ENCODE results near the gene CDH22. TPM values are rescaled to one million over a fixed set of nuclear protein-coding genes. Genes with fewer than 3 reads are reported as not detected.

Gene CDH22
- total and polyA plus RNA-seq, 10 of the 15 experiments (the other 5 are each of a cell fraction or from before 2014, with no cell fraction given), result not detected

- peaks cover 0 to 1% of the 10 kb centered on the region in 2 experiments; a peak in 3 of 4 replicates for H3K27me3 ChIP-seq (replicated peaks in 1 of 2; ENCODE audit: control insufficient read depth in 2 of 2, insufficient read depth in 2 of 2, low read length in 1 of 2)
- TF ChIP-seq TCF7 (IDR thresholded peaks at IDR 0.05; ENCODE audit: borderline replicate concordance) (no peak), ZBTB33 (IDR thresholded peaks at IDR 0.05) (no peak), USF1 (IDR thresholded peaks at IDR 0.05; ENCODE audit: borderline replicate concordance, extremely low read length, insufficient read depth, low read depth, low read length) (no peak), RFX5 (IDR thresholded peaks at IDR 0.05; ENCODE audit: low read depth, low read length) (no peak)
- no peaks in the 10 kb centered on the region; the same call in 1 of the 2 replicates for H4K20me1 ChIP-seq (ENCODE audit: control insufficient read depth, insufficient read depth)
- H3K9ac ChIP-seq (ENCODE audit: control insufficient read depth, insufficient read depth, low read length), result no peak overlapping the region
- ChIA-PET SMC1A (ENCODE audit: uncharacterized antibody, unreplicated experiment) (no interaction called here), CTCF (no interaction called here), POLR2A (no interaction called here), RAD21 (ENCODE audit: unreplicated experiment) (no interaction called here)
- intact Hi-C loops (cut with micrococcal nuclease; ENCODE audit: unreplicated experiment) (no loop called here), in situ Hi-C loops (cut with MboI) (no loop called here)
- no peak for FAIRE-seq
- 19% methylated on average over 11 of the region's 11 CpGs for WGBS (ENCODE audit: insufficient coverage, insufficient replicate concordance, low lambda C conversion rate, missing lambda C conversion rate)
- H3K27ac ChIP-seq (ENCODE audit: control insufficient read depth, insufficient read depth), result no peak overlapping the region
- DNase-seq (ENCODE audit: low read depth, low spot score), result no peak
- no peaks in the 10 kb centered on the region for H3K4me1 ChIP-seq (ENCODE audit: control insufficient read depth, insufficient read depth, low read length)
- no TSS peak for BruUV-seq (replicated peaks)
- no peaks in the 10 kb centered on the region for H3K9me3 ChIP-seq (replicated peaks; ENCODE audit: control insufficient read depth, insufficient read depth, low read length)
- H3K4me2 ChIP-seq (ENCODE audit: control insufficient read depth, insufficient read depth), result no peak overlapping the region
- H3K79me2 ChIP-seq (ENCODE audit: control insufficient read depth, insufficient read depth, low read length), result no peaks in the 10 kb centered on the region
- no peaks in the 10 kb centered on the region for H3K36me3 ChIP-seq (ENCODE audit: control insufficient read depth in 2 of 2, insufficient read depth in 2 of 2, low read length in 1 of 2)
- H3K4me3 ChIP-seq, result no peak overlapping the region
- ATAC-seq, result no peak
- H2AFZ ChIP-seq (ENCODE audit: control insufficient read depth, low read depth, low read length), result no peak overlapping the region
Observed at GRCh38 chr20:46212876-46213275, 95.4 kb downstream of the CDH22 start.

GRCh38 chr20:46212252-46212651 lies 96.0 kb downstream of the CDH22 start:
- ATAC-seq, result no peak
- Histone ChIP-seq H3K27ac (ENCODE audit: control insufficient read depth, insufficient read depth) (no peak overlapping the region), H3K36me3 (ENCODE audit: control insufficient read depth in 2 of 2, insufficient read depth in 2 of 2, low read length in 1 of 2) (no peaks in the 10 kb centered on the region), H3K4me2 (ENCODE audit: control insufficient read depth, insufficient read depth) (no peak overlapping the region), H3K79me2 (ENCODE audit: control insufficient read depth, insufficient read depth, low read length) (no peaks in the 10 kb centered on the region), H4K20me1 (ENCODE audit: control insufficient read depth, insufficient read depth) (no peaks in the 10 kb centered on the region; the same call in 1 of the 2 replicates), H3K4me1 (ENCODE audit: control insufficient read depth, insufficient read depth, low read length) (no peaks in the 10 kb centered on the region), H2AFZ (ENCODE audit: control insufficient read depth, low read depth, low read length) (no peak overlapping the region), H3K27me3 (replicated peaks in 1 of 2; ENCODE audit: control insufficient read depth in 2 of 2, insufficient read depth in 2 of 2, low read length in 1 of 2) (peaks cover 0 to 1% of the 10 kb centered on the region in 2 experiments; a peak in 3 of 4 replicates), H3K4me3 (no peak overlapping the region), H3K9ac (ENCODE audit: control insufficient read depth, insufficient read depth, low read length) (no peak overlapping the region), H3K9me3 (replicated peaks; ENCODE audit: control insufficient read depth, insufficient read depth, low read length) (no peaks in the 10 kb centered on the region)
- in situ Hi-C loops (cut with MboI), result no loop called here
- RAD21 ChIA-PET (ENCODE audit: unreplicated experiment), result no interaction called here
- CTCF ChIA-PET, result no interaction called here
- SMC1A ChIA-PET (ENCODE audit: uncharacterized antibody, unreplicated experiment), result no interaction called here
- no peak for FAIRE-seq
- whole genome bisulfite sequencing (ENCODE audit: insufficient coverage, insufficient replicate concordance, low lambda C conversion rate, missing lambda C conversion rate), result 17% methylated on average over 3 of the region's 3 CpGs
- DNase-seq (ENCODE audit: low read depth, low spot score), result no peak
- POLR2A ChIA-PET, result no interaction called here
- intact Hi-C loops (cut with micrococcal nuclease; ENCODE audit: unreplicated experiment), result no loop called here
- BruUV-seq (replicated peaks), result no TSS peak
- TF ChIP-seq POLR2AphosphoS5 (IDR thresholded peaks at IDR 0.05; ENCODE audit: low read length) (no peak), JUNB (IDR thresholded peaks at IDR 0.05) (no peak), ZBTB40 (IDR thresholded peaks at IDR 0.05; ENCODE audit: borderline replicate concordance) (no peak), NRF1 (conservative IDR thresholded peaks at IDR 0.05; ENCODE audit: low read depth, low read length) (no peak), PAX5 (IDR thresholded peaks at IDR 0.05; ENCODE audit: borderline replicate concordance, low read depth, low read length) (no peak), TCF12 (IDR thresholded peaks at IDR 0.05; ENCODE audit: low read depth, low read length) (no peak), BCL11A (IDR thresholded peaks at IDR 0.05; ENCODE audit: low read depth, low read length) (no peak)

Data from GM12878 (cell line).